ENCODE results near the gene RMDN3. TPM values are rescaled to one million over a fixed set of nuclear protein-coding genes. Genes with fewer than 3 reads are reported as not detected.

The RMDN3 gene
- total and polyA plus RNA-seq, 2 of the 13 experiments (the other 11 are each of a cell fraction or from before 2014, with no cell fraction given), result 16.8 to 19.5 TPM

- CTCF ChIA-PET (ENCODE audit: low intra/inter-chr PET ratio, low total read pairs), result no interaction called here
- Histone ChIP-seq H3K4me1 (ENCODE audit: insufficient read depth, low read length) (peaks cover 7% of the 10 kb centered on the region; the same call in 1 of the 2 replicates), H3K9me3 (ENCODE audit: low read length) (no peaks in the 10 kb centered on the region), H3K4me3 (replicated peaks in 1 of 3; ENCODE audit: insufficient read depth in 1 of 3, low read depth in 2 of 3, low read length in 3 of 3) (no peak overlapping the region), H3K27me3 (ENCODE audit: control insufficient read depth in 1 of 2, insufficient read depth in 2 of 2, low read length in 2 of 2) (no peaks in the 10 kb centered on the region), H3K36me3 (replicated peaks in 1 of 2; ENCODE audit: control insufficient read depth in 1 of 2, insufficient read depth in 2 of 2, low read length in 2 of 2) (peaks cover 14 to 76% of the 10 kb centered on the region in 2 experiments; a peak in 4 of 5 replicates), H3K79me2 (ENCODE audit: insufficient read depth, low read length) (no peaks in the 10 kb centered on the region), H4K20me1 (ENCODE audit: insufficient read depth, low read length) (no peaks in the 10 kb centered on the region), H3K4me2 (ENCODE audit: low read depth, low read length) (no peak overlapping the region), H3K9ac (ENCODE audit: insufficient read depth, low read depth, low read length) (no peak overlapping the region), H2AFZ (ENCODE audit: low read length) (no peak overlapping the region), H3K27ac (ENCODE audit: extremely low read length, insufficient read depth, low read length) (no peak overlapping the region)
- ATAC-seq, result no peak
- in situ Hi-C loops (cut with HindIII; ENCODE audit: extremely low pct_ligation_motif_present, low pct_unique_long_range_greater_than_20kb) (no loop called here), intact Hi-C loops (cut with micrococcal nuclease; ENCODE audit: unreplicated experiment) (loop anchor here (5.0 kb wide), 1 partner anchor 66 kb away; no protein-coding TSS in a partner anchor)
- no peak for DNase-seq (ENCODE audit: low spot score)
- WGBS (ENCODE audit: low lambda C conversion rate), result 89% methylated on average over 2 of the region's 2 CpGs
- POLR2A ChIA-PET, result interaction anchor here (1.2 kb wide), 1 partner anchor 20 kb away, joined by 3 read pairs; the partner anchor contains the start of gene GCHFR
- BruUV-seq (replicated peaks), result no TSS peak
- no peak for TF ChIP-seq TFAP4 (IDR thresholded peaks at IDR 0.05; ENCODE audit: borderline replicate concordance, low read depth)
- TF ChIP-seq ZFP36L2 (CRISPR knock-in tag; IDR thresholded peaks at IDR 0.05), result no peak
- no peak for TF ChIP-seq ZBTB44 (CRISPR knock-in tag; IDR thresholded peaks at IDR 0.05)
- no peak for TF ChIP-seq ZNF501 (CRISPR knock-in tag; IDR thresholded peaks at IDR 0.05)
- TF ChIP-seq CBX1 (IDR thresholded peaks at IDR 0.05; ENCODE audit: low read depth), result no peak
- TF ChIP-seq ZNF687 (CRISPR knock-in tag; IDR thresholded peaks at IDR 0.05), result no peak
- TF ChIP-seq ZNF326 (CRISPR knock-in tag; IDR thresholded peaks at IDR 0.05; ENCODE audit: borderline replicate concordance), result no peak
- no peak for FAIRE-seq
Observed at GRCh38 chr15:40743485-40743901, 11.6 kb downstream of the RMDN3 start.

Data from HepG2 (cell line).